Subcutaneous adipose tissue (tissue), 4 donors: ENCODE results near the gene C17orf114. TPM values are rescaled to one million over a fixed set of nuclear protein-coding genes. Genes with fewer than 3 reads are reported as not detected.

Experiments used
- total RNA-seq, 4 donors: library from RNA; depleted of rRNA; stranded (reverse); fragments of >200 nt; gene quantifications; one replicate each; pipeline ENCODE4 v1.1.0, GENCODE V29; 2016
- TF ChIP-seq, protein P1 (sequence below): fragments of 450-650 bp; IDR thresholded peaks from one replicate; pipeline ENCODE4 v1.5.1; 2016; ENCODE audit warnings: low read depth, mild to moderate bottlenecking, control low read depth, antibody characterized with exemption, moderate library complexity

Gene C17orf114

DNA sequence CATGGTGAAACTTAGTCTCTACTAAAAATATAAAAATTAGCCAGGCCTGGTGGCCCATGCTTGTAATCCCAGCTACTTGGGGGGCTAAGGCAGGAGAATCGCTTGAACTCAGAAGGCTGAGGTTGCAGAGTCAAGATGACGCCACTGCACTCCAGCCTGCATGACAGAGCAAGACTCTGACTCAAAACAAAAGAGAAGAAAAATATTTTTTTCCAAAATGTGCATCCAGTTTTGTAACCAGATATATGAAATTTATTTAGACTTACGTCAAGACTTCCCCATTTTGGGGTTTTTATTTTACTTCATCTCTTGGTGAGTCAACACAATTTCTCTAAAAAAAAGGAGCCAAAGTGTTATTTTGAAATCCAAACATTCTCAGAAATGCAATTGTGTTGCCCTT lies 35.9 kb downstream of the C17orf114 start:
- TF ChIP-seq, protein P1, sequence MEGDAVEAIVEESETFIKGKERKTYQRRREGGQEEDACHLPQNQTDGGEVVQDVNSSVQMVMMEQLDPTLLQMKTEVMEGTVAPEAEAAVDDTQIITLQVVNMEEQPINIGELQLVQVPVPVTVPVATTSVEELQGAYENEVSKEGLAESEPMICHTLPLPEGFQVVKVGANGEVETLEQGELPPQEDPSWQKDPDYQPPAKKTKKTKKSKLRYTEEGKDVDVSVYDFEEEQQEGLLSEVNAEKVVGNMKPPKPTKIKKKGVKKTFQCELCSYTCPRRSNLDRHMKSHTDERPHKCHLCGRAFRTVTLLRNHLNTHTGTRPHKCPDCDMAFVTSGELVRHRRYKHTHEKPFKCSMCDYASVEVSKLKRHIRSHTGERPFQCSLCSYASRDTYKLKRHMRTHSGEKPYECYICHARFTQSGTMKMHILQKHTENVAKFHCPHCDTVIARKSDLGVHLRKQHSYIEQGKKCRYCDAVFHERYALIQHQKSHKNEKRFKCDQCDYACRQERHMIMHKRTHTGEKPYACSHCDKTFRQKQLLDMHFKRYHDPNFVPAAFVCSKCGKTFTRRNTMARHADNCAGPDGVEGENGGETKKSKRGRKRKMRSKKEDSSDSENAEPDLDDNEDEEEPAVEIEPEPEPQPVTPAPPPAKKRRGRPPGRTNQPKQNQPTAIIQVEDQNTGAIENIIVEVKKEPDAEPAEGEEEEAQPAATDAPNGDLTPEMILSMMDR: no peak

DNA sequence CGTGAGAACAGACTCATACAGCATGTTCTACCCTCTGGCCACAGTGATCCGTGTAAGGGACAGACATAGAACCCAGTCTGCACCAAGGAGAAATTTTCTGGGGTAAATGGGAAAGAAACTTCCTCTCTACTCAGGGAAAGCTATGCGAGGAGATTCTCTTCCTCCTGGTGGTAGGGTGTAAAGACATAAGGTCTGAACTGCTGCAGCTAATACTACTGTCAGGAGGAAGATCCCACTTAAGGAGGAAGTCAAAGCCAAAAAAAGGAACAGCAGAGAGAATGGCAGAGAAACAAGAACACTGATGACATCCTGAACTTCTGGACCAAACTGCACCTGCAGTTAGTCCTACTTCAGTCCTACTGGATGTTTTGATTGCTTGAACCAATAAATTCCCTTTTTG lies 37.5 kb downstream of the C17orf114 start:
- TF ChIP-seq, protein P1: no peak

DNA sequence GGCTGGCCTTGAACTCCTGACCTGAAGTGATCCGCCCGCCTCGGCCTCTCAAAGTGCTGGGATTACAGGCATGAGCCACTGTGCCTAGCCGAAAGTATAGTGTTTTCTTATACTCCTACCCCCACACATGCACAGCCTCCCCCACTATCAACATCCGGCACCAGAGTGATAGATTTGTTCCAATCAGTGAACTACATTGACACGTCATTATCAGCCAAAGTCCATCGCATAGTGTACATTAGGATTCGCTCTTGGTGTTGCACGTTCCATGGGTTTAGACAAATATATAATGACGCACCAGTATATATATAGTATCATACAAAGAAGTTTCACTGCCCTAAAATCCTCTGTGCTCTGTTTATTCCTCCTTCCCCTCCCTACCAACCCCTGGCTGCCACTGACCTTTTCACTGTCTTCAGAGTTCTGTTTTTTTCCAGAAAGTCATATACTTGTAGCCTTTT lies 42.3 kb downstream of the C17orf114 start:
- TF ChIP-seq, protein P1: no peak

DNA sequence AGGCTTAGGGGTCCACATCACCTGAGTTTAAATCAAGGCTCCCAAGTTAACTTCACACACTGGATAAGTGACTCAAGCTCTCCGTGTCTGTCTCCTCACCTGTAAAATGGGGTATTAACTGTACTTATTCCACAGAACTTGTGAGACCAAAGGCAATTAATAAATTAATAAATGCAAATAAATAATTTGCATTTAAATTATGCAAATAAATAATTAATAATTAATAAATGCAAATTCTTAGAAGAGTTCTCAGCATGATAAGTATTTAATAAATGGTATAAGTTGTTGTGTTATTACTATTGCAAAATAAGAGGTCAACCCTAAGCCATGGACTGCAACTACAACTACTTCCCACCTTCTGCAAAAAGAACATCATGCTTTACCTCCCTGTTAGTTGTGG lies 48.7 kb downstream of the C17orf114 start:
- TF ChIP-seq, protein P1: no peak

DNA sequence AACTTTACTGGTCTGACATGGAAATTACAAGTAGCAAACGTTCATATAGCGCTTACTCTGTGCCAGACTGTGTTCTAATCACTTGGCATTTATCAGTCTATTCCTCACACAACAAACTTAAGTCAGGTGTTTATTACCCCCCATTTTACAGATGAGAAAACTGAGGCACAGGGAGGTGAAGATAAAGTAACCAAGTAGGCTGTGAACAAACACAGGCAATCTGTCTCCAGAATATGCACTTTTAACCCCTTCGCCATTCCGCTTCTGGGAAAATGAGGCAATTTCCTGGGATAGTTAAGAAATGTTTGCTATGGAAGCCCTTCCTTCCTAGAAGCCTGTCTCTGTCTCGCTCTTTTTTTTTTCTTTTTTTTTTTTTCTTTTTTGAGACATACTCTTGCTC lies 50.2 kb downstream of the C17orf114 start:
- TF ChIP-seq, protein P1: no peak

Other genes starting within 250 kb of the C17orf114 start
- 10 to 100 TPM; 16.5 to 34.7 (median 28.7) TPM for gene MYBBP1A, start 246.9 kb downstream of the C17orf114 start, total RNA-seq
- gene GGT6, start 241.8 kb downstream of the C17orf114 start, total RNA-seq: not detected
- 1 to 10 TPM in 2 of 4 donors, not detected in 2; 1.5 TPM for gene SMTNL2, start 217.8 kb downstream of the C17orf114 start, total RNA-seq
- gene ALOX15, start 160.7 kb downstream of the C17orf114 start, total RNA-seq: 1 to 10 TPM in 1 of 4 donors, not detected in 3; 3.3 TPM
- 10 to 100 TPM; 12.9 to 22.5 (median 20.4) TPM for gene PELP1, start 98.2 kb downstream of the C17orf114 start, total RNA-seq
- gene ARRB2, start 91.7 kb downstream of the C17orf114 start, total RNA-seq: 100 to 1,000 TPM in 1 of 4 donors, 10 to 100 TPM in 3; 36.2 to 138 (median 52.8) TPM
- 10 to 100 TPM; 16.3 to 29.6 (median 24.2) TPM for gene MED11, start 70.9 kb downstream of the C17orf114 start, total RNA-seq
- gene ZMYND15, start 62.5 kb downstream of the C17orf114 start, total RNA-seq: 1 to 10 TPM in 2 of 4 donors, under 1 TPM in 2; 0.65 to 4.6 (median 1.0) TPM
- gene CXCL16, start 62.4 kb downstream of the C17orf114 start, total RNA-seq: 100 to 1,000 TPM in 1 of 4 donors, 10 to 100 TPM in 1, 1 to 10 TPM in 2; 9.0 to 108 (median 12.9) TPM
- not detected for gene TM4SF5, start 30.4 kb downstream of the C17orf114 start, total RNA-seq
- gene VMO1, start 16.0 kb downstream of the C17orf114 start, total RNA-seq: 10 to 100 TPM in 1 of 4 donors, 1 to 10 TPM in 2, not detected in 1; 4.6 to 54.9 (median 5.7) TPM
- gene GLTPD2, start 13.4 kb downstream of the C17orf114 start, total RNA-seq: not detected
- 100 to 1,000 TPM; 114 to 187 (median 124) TPM for gene PSMB6, start 6.2 kb downstream of the C17orf114 start, total RNA-seq
- 10 to 100 TPM; 12.6 to 25.0 (median 18.1) TPM for gene PLD2, start 4.8 kb upstream of the C17orf114 start, total RNA-seq
- 10 to 100 TPM; 12.9 to 61.0 (median 28.2) TPM for gene MINK1, start 31.0 kb upstream of the C17orf114 start, total RNA-seq
- gene C17orf107, start 97.2 kb upstream of the C17orf114 start, total RNA-seq: 1 to 10 TPM in 2 of 4 donors, under 1 TPM in 2; 0.38 to 2.2 (median 0.87) TPM
- gene CHRNE, start 100.8 kb upstream of the C17orf114 start, total RNA-seq: under 1 TPM; 0.34 to 0.94 (median 0.46) TPM
- gene GP1BA, start 129.9 kb upstream of the C17orf114 start, total RNA-seq: not detected
- 10 to 100 TPM; 25.3 to 85.5 (median 27.9) TPM for gene SLC25A11, start 137.7 kb upstream of the C17orf114 start, total RNA-seq
- gene RNF167, start 137.9 kb upstream of the C17orf114 start, total RNA-seq: 10 to 100 TPM; 21.7 to 42.0 (median 31.0) TPM
- 100 to 1,000 TPM; 244 to 584 (median 435) TPM for gene PFN1, start 146.2 kb upstream of the C17orf114 start, total RNA-seq
- 1 to 10 TPM; 2.3 to 8.3 (median 3.8) TPM for gene ENO3, start 148.8 kb upstream of the C17orf114 start, total RNA-seq
- gene SPAG7, start 165.5 kb upstream of the C17orf114 start, total RNA-seq: 10 to 100 TPM; 37.5 to 67.6 (median 54.1) TPM
- 10 to 100 TPM; 11.4 to 21.9 (median 17.5) TPM for gene CAMTA2, start 185.3 kb upstream of the C17orf114 start, total RNA-seq
- 1 to 10 TPM in 3 of 4 donors, under 1 TPM in 1; 0.85 to 1.3 (median 1.1) TPM for gene INCA1, start 195.2 kb upstream of the C17orf114 start, total RNA-seq
- 100 to 1,000 TPM in 1 of 4 donors, 10 to 100 TPM in 3; 32.3 to 162 (median 65.2) TPM for gene KIF1C, start 195.6 kb upstream of the C17orf114 start, total RNA-seq
- gene SLC52A1, start 233.1 kb upstream of the C17orf114 start, total RNA-seq: not detected